ENCODE data around the gene PDE11A. TPM values are rescaled to one million over a fixed set of nuclear protein-coding genes. Genes with fewer than 3 reads are reported as not detected.

The PDE11A gene
- total RNA-seq, 2 experiments from 2014 or later = not detected

DNA sequence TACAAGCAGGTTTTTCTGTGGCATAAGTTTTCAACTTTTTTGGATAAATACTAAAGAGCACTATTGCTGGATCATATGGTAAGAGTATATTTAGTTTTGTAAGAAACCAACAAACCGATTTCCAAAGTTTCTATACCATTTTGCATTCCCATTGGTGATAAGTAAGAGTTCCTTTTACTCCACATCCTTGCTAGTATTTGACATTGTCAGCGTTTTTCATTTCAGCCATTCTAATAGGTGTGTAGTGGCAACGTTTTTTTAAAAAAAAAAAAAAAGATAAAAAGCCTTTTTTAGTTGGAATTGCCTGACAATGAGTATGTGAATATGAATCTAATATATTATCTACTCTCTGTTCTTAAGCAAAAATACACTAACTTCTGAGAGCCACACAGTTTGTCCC, 494.1 kb downstream of the PDE11A start:
- H3K9me3 Mint-ChIP-seq = no peaks in the 10 kb centered on the region
- peaks cover 3% of the 10 kb centered on the region for H3K27me3 Mint-ChIP-seq
- DNase-seq (no peak), ATAC-seq (ENCODE audit: poor library complexity) (no peak)
- H3K4me3 Mint-ChIP-seq = no peak overlapping the region
- Histone ChIP-seq H3K4me3 (ENCODE audit: low read length) (no peak overlapping the region), H3K4me1 (ENCODE audit: insufficient read depth, low read length) (no peaks in the 10 kb centered on the region), H3K36me3 (ENCODE audit: insufficient read depth, low read length) (no peaks in the 10 kb centered on the region), H3K27me3 (ENCODE audit: control insufficient read depth in 1 of 2, insufficient read depth in 2 of 2, low read length in 2 of 2) (no peaks in the 10 kb centered on the region), H3K27ac (ENCODE audit: low read depth in 1 of 2, low read length in 2 of 2) (no peak overlapping the region), H3K9me3 (ENCODE audit: control insufficient read depth in 1 of 2, insufficient read depth in 1 of 2, low read length in 2 of 2) (no peaks in the 10 kb centered on the region)
- H3K27ac Mint-ChIP-seq = no peak overlapping the region
- no peaks in the 10 kb centered on the region for H3K4me1 Mint-ChIP-seq (ENCODE audit: low read depth)
- intact Hi-C loops (cut with DNase I, micrococcal nuclease) = no loop called here
- no peak for TF ChIP-seq CTCF (IDR thresholded peaks at IDR 0.05)
- ChIA-PET CTCF (no interaction called here), POLR2A (no interaction called here)
- no peaks in the 10 kb centered on the region for H3K36me3 Mint-ChIP-seq (ENCODE audit: low read depth)

DNA sequence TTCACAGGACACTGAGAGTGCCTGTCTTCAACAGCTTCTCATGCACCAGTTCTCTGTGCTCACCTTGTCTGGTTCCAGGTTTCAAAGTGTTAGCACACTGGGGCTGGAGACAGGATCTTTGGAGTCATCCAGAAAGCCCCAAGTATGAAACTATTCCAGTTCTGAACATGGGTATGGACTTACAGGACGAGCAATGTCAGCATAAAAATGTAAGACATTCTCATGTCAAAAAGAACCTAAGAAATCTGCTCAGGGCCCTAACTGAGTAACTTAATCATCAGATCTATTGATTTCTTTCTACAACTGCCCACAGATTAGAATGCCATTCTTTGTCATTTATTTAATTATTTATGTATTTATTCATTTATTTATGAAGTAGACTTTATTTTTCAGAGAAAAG, 495.5 kb downstream of the PDE11A start:
- Histone ChIP-seq H3K9me3 (ENCODE audit: control insufficient read depth in 1 of 2, insufficient read depth in 1 of 2, low read length in 2 of 2) (no peaks in the 10 kb centered on the region), H3K27ac (ENCODE audit: low read depth in 1 of 2, low read length in 2 of 2) (no peak overlapping the region), H3K4me3 (ENCODE audit: low read length) (no peak overlapping the region), H3K4me1 (ENCODE audit: insufficient read depth, low read length) (no peaks in the 10 kb centered on the region), H3K27me3 (ENCODE audit: control insufficient read depth in 1 of 2, insufficient read depth in 2 of 2, low read length in 2 of 2) (no peaks in the 10 kb centered on the region), H3K36me3 (ENCODE audit: insufficient read depth, low read length) (no peaks in the 10 kb centered on the region)
- Mint-ChIP-seq H3K27me3 (peaks cover 3% of the 10 kb centered on the region), H3K4me1 (ENCODE audit: low read depth) (no peaks in the 10 kb centered on the region), H3K36me3 (ENCODE audit: low read depth) (no peaks in the 10 kb centered on the region), H3K27ac (no peak overlapping the region), H3K9me3 (no peaks in the 10 kb centered on the region), H3K4me3 (no peak overlapping the region)
- ChIA-PET CTCF (no interaction called here), POLR2A (no interaction called here)
- no peak for TF ChIP-seq CTCF (IDR thresholded peaks at IDR 0.05)
- intact Hi-C loops (cut with DNase I, micrococcal nuclease) = no loop called here
- ATAC-seq (ENCODE audit: poor library complexity) (no peak), DNase-seq (no peak)

- intact Hi-C loops (cut with DNase I, micrococcal nuclease) = no loop called here
Measured at GRCh38 chr2:177575358-177575757, 497.2 kb downstream of the PDE11A start.

More at GRCh38 chr2:177575358-177575757, 497.2 kb downstream of the PDE11A start:
- Histone ChIP-seq H3K4me1 (ENCODE audit: insufficient read depth, low read length) (no peaks in the 10 kb centered on the region), H3K4me3 (ENCODE audit: low read length) (no peak overlapping the region), H3K27me3 (ENCODE audit: control insufficient read depth in 1 of 2, insufficient read depth in 2 of 2, low read length in 2 of 2) (no peaks in the 10 kb centered on the region), H3K36me3 (ENCODE audit: insufficient read depth, low read length) (no peaks in the 10 kb centered on the region), H3K9me3 (ENCODE audit: control insufficient read depth in 1 of 2, insufficient read depth in 1 of 2, low read length in 2 of 2) (no peaks in the 10 kb centered on the region), H3K27ac (ENCODE audit: low read depth in 1 of 2, low read length in 2 of 2) (no peak overlapping the region)
- no peaks in the 10 kb centered on the region for H3K4me1 Mint-ChIP-seq (ENCODE audit: low read depth)
- H3K36me3 Mint-ChIP-seq (ENCODE audit: low read depth) = no peaks in the 10 kb centered on the region
- no peak for DNase-seq
- ChIA-PET POLR2A (no interaction called here), CTCF (no interaction called here)
- no peaks in the 10 kb centered on the region for H3K9me3 Mint-ChIP-seq
- ATAC-seq (ENCODE audit: poor library complexity) = no peak
- no peak overlapping the region for H3K4me3 Mint-ChIP-seq
- TF ChIP-seq CTCF (IDR thresholded peaks at IDR 0.05) = no peak
- H3K27ac Mint-ChIP-seq = no peak overlapping the region
- peaks cover 3% of the 10 kb centered on the region for H3K27me3 Mint-ChIP-seq
